Activated naive CD4-positive, alpha-beta T cell treated with anti-CD3 and anti-CD28 coated beads, Interleukin-2, amount 10 ng/mL, durations not matched to agents 7 days and 5 days (primary cell): Measurements from ENCODE around the gene ADAM12.

ENCODE experiments used
- CTCF ChIA-PET: fragments of 350-600 bp; sonication (Branson Sonifier 250); formaldehyde crosslinking; loops from one replicate; lab custom pipeline; 2021; ENCODE audit warnings: antibody characterized with exemption; lab: Charles Lee
- DNase-seq: peaks from one replicate; pipeline ENCODE4 v3.0.0-alpha.2; 2020
- H3K27ac Mint-ChIP-seq: one replicate; pipeline ENCODE4 v1.8.0; 2021; ENCODE audit warnings: mild to moderate bottlenecking, moderate library complexity, mixed read lengths
- H3K27me3 Mint-ChIP-seq: one replicate; pipeline ENCODE4 v1.8.0; 2021; ENCODE audit warnings: mild to moderate bottlenecking, mixed read lengths
- H3K36me3 Mint-ChIP-seq: one replicate; pipeline ENCODE4 v1.8.0; 2021; ENCODE audit warnings: mixed read lengths
- H3K4me1 Mint-ChIP-seq: one replicate; pipeline ENCODE4 v1.8.0; 2021; ENCODE audit warnings: mixed read lengths
- H3K4me3 Mint-ChIP-seq: one replicate; pipeline ENCODE4 v1.8.0; 2021; ENCODE audit warnings: mild to moderate bottlenecking, moderate library complexity, mixed read lengths
- H3K9me3 Mint-ChIP-seq: one replicate; pipeline ENCODE4 v1.8.0; 2021; ENCODE audit warnings: mixed read lengths

Gene ADAM12

DNA sequence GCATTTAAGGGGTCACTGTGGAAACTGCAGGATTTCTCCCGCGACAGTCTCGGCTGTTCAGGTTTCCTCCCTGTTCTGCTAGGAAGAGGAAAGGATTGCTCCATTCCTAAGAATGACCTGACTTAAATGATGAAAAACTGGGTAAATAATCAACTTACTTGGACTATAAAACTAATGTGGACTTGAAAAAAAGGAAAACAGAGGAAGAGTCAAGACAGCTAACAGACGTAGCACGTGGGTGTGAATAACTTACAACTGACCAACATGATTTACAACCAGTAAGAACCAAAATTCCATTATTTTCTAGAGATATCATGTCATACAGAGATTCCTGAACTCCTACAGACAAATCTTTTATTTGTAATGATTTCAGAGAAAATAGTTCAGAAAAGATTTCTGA lies 93.8 kb downstream of the ADAM12 start:
- no peak overlapping the region for H3K27ac Mint-ChIP-seq
- H3K9me3 Mint-ChIP-seq = peaks cover 3% of the 10 kb centered on the region
- CTCF ChIA-PET = no interaction called here
- no peaks in the 10 kb centered on the region for H3K4me1 Mint-ChIP-seq
- DNase-seq = no peak
- no peak overlapping the region for H3K4me3 Mint-ChIP-seq
- H3K36me3 Mint-ChIP-seq = no peaks in the 10 kb centered on the region
- no peaks in the 10 kb centered on the region for H3K27me3 Mint-ChIP-seq

DNA sequence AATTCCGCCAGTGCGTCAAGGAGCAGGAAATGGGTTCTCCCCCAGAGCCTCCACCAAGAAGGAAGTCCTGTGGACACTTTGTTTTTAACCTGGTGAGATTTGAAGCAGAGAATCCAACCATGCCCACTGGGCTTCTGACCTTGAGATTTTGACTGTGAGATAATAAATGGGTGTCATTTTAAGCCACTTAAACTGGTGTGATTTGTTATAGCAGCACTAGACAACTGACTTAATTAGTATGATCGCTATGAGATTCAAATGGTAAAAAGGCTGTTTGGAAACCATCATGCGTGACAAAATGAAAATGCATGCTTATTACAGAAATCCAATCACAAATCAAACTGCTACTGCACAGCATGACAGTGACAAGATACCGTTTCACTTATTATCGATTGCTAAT lies 98.0 kb downstream of the ADAM12 start:
- no peak overlapping the region for H3K27ac Mint-ChIP-seq
- no peaks in the 10 kb centered on the region for H3K27me3 Mint-ChIP-seq
- CTCF ChIA-PET = no interaction called here
- DNase-seq = no peak
- H3K4me3 Mint-ChIP-seq = no peak overlapping the region
- no peaks in the 10 kb centered on the region for H3K36me3 Mint-ChIP-seq
- no peaks in the 10 kb centered on the region for H3K4me1 Mint-ChIP-seq
- peaks cover 5% of the 10 kb centered on the region for H3K9me3 Mint-ChIP-seq

DNA sequence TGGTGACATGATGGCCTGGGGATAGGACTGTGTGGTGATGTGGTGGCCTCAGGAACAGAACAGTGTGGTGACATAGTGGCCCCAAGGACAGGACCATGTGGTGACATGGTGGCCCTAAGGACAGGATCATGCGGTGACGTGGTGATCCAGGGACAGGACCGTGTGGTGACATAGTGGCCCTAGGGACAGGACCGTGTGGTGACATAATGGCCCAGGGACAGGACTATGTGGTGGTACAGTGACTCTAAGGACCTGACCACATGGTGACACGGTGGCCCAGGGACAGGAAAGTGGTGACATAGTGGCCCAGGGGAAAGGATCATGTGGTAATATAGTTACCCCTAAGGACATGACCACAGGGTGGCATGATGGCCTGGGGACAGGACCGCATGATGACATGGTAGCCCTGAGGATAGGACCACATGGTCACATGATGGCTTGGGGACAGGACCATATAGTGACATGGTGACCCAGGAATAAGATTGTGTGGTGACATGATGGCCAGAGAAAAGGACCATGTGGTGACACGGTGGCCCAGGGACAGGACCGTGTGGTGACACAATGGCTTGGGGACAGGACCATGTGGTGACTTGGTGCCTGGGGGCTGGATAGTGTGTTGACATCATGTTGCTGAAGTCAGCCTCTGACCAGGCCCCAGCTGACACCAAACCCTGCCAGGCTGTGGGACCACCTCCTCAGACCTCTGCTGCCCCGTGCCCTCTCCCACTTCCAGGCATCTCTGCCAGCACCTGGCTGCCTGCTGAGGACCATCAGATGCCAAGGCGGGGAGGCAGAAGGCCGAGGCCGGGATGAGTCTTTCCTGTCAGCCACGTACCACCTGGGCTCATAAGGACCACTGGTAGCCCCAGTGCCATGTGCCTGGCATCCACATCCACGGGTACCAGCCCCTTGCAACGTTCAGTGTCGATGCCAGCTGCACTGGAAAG lies 99.5 kb downstream of the ADAM12 start:
- Mint-ChIP-seq H3K4me1 (no peaks in the 10 kb centered on the region), H3K27me3 (no peaks in the 10 kb centered on the region), H3K9me3 (peaks cover 4% of the 10 kb centered on the region), H3K27ac (no peak overlapping the region), H3K4me3 (no peak overlapping the region), H3K36me3 (no peaks in the 10 kb centered on the region)
- no peak for DNase-seq
- CTCF ChIA-PET = no interaction called here

DNA sequence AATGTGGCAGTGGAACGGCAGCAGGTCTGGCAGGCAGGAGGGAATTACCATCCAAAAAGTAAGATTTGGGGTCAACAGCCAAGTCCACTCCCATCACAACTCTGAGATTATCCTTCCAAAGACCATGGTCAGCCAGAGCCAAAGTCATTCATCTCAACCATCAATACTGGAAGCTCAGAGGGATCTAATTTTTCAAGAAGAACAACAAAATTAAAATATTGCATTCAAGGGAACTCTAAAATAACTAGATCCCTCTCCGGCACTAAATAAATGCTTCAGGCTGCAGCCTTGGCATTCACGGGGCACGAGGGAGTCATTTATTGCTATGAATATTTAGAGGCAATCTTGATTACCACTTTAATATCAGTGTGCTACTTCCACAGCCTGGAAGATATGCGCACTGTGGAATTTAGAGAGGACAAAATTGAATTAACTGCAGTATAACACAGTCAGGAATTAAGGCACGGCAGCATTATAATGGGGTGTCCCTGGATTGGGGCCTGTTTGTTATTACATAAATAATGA lies 102.0 kb downstream of the ADAM12 start:
- CTCF ChIA-PET = no interaction called here
- peaks cover 2% of the 10 kb centered on the region for H3K9me3 Mint-ChIP-seq
- no peaks in the 10 kb centered on the region for H3K27me3 Mint-ChIP-seq
- no peak for DNase-seq
- no peak overlapping the region for H3K27ac Mint-ChIP-seq
- no peaks in the 10 kb centered on the region for H3K4me1 Mint-ChIP-seq
- no peaks in the 10 kb centered on the region for H3K36me3 Mint-ChIP-seq
- no peak overlapping the region for H3K4me3 Mint-ChIP-seq

DNA sequence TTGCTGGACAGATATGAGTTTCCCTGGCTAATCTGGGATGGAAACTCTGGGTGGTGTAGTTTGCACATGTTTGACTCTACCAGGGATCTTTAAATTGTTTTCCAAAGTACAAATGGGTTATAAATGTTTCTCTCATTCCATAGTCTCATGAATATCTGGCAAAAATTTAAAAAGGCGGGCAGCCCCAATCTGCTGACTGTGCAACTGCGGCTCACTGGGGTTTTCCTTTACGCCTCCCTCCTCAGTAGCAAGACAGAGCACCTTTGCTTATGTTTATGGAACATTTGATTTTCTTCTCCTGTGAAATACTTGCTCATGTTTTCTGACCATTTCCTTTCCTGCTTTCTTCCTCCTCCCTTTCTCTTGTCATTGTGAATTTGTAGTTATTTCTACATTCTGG lies 105.0 kb downstream of the ADAM12 start:
- H3K9me3 Mint-ChIP-seq = peaks cover 2% of the 10 kb centered on the region
- no peaks in the 10 kb centered on the region for H3K36me3 Mint-ChIP-seq
- H3K4me3 Mint-ChIP-seq = no peak overlapping the region
- no peaks in the 10 kb centered on the region for H3K4me1 Mint-ChIP-seq
- no peak for DNase-seq
- H3K27me3 Mint-ChIP-seq = no peaks in the 10 kb centered on the region
- CTCF ChIA-PET = no interaction called here
- H3K27ac Mint-ChIP-seq = no peak overlapping the region

DNA sequence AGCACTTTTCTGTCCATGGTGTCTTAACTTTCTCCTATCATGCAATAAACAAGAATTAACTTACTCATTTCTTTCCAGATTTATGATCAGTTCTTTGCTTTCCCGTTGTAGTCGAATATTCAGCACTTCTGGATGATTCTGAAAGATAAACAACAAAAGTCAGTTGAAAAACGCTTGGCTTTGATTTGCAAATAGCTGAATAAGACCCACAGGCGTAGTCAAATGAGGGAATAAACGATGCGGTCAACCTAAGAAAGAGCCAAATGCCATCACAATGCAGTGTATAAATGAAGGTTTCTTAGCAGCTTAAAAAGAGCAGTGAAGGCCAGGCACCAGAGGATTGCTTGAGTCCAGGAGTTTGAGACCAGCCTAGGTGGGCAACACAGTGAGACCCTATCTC lies 109.4 kb downstream of the ADAM12 start:
- no peak for DNase-seq
- Mint-ChIP-seq H3K36me3 (no peaks in the 10 kb centered on the region), H3K27me3 (no peaks in the 10 kb centered on the region), H3K9me3 (peaks cover 4% of the 10 kb centered on the region), H3K4me3 (no peak overlapping the region), H3K27ac (no peak overlapping the region), H3K4me1 (no peaks in the 10 kb centered on the region)
- CTCF ChIA-PET = no interaction called here

DNA sequence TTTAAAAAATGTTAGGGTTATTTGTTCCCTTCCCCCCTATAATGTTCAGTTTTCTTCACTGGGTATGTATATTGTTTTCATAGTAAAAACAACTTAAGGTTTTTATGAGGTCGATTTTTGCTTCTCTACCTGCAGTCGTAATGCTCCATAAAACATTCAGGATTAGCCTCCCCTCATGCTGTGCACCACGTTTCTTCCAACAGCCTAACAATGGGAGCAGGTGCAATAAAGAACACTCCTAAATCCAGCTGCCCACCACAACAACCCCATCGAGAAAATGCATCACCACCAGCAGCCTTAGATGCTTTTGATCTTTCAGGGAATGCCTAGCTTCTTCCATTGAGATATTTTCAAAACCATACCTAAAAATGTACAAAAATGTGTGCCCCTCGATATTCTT lies 111.1 kb downstream of the ADAM12 start:
- H3K36me3 Mint-ChIP-seq = no peaks in the 10 kb centered on the region

DNA sequence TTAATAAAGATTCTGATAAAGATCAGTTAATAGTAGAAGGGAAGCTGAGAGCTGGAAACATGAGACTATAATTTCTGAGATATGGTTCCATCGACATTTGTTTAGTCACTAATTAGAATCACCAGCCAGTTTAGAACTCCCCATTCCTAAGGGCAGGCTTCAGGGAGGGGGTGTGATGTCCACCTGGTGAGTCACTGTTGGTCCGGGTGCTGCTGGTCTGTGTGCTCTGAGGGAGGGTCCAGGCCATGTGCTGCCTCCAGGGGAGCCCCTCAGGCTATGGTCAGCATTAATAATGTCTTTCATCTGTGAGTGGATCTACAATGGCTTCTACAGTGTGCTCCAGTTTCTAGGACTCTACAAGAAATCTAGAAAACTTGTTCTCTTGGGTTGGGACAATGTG lies 115.8 kb downstream of the ADAM12 start:
- no peaks in the 10 kb centered on the region for H3K27me3 Mint-ChIP-seq
- H3K4me3 Mint-ChIP-seq = no peak overlapping the region
- CTCF ChIA-PET = no interaction called here

More for the DNA sequence above, 111.1 kb downstream of the ADAM12 start:
- DNase-seq = no peak
- Mint-ChIP-seq H3K4me3 (no peak overlapping the region), H3K9me3 (peaks cover 4% of the 10 kb centered on the region), H3K27me3 (no peaks in the 10 kb centered on the region), H3K4me1 (no peaks in the 10 kb centered on the region), H3K27ac (no peak overlapping the region)
- CTCF ChIA-PET = no interaction called here

DNA sequence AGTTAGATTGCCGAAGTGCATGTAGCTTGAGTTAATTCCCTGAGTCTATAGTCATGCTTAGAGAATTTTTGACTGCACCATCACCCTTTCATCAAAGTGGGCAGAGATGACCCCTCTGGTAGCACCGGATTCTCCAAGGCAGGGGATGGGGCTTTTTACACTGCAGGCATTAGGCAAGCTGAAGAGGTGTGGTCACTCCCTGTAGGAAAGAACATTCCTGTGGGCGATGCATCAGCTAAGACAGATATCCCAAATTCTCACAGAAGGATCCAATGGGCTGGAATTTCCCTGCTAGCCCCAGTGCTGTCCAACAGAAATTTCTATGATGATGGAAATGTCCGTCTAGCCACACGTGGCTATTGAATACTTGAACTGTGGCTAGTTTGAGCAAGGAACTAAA lies 118.2 kb downstream of the ADAM12 start:
- H3K4me1 Mint-ChIP-seq = no peaks in the 10 kb centered on the region
- peaks cover 19% of the 10 kb centered on the region for H3K9me3 Mint-ChIP-seq
- no peak for DNase-seq
- CTCF ChIA-PET = no interaction called here
- no peak overlapping the region for H3K27ac Mint-ChIP-seq
- no peak overlapping the region for H3K4me3 Mint-ChIP-seq
- H3K27me3 Mint-ChIP-seq = no peaks in the 10 kb centered on the region
- H3K36me3 Mint-ChIP-seq = no peaks in the 10 kb centered on the region

More for the DNA sequence above, 115.8 kb downstream of the ADAM12 start:
- no peak for DNase-seq
- Mint-ChIP-seq H3K36me3 (no peaks in the 10 kb centered on the region), H3K9me3 (peaks cover 14% of the 10 kb centered on the region), H3K27ac (no peak overlapping the region), H3K4me1 (no peaks in the 10 kb centered on the region)

DNA sequence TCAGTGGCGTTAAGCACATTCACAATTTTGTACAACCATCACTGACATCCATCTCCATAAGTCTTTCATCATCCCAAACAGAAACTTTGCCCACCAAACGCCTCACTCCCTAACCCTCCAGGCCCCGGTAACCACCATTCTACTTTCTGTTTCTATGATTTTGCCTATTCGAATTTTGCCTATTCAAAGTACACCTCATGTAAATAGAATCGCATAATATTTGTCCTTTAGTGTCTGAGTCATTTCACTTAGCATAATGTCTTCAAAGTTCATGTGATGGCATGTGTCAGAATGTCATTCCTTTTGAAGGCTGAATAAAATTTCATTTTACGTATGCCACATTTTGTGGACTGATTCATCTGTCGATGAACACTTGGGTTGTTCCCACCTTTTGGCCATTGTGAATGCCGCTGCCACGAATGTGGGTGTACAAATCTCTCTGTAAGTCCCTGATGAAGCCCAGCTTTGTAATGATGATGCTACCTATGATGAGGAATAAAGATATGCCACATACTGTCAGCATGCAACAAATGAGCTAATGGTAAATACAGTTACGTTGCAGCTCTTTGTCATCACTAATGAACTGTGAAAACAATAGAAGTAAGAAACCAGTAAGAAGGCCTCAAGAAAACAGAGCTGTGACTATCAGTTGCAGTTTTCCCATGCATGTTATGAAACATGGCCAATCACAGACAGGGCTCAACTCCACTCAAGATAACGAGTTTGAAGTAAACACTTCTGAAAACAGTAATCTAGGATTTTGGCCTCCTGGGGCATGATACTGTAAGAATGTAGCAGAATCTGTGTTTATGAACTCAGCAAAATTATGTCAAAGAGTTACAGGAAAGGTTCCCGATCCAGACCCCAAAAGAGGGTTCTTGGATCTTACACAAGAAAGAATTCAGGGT lies 120.0 kb downstream of the ADAM12 start:
- Mint-ChIP-seq H3K27ac (no peak overlapping the region), H3K36me3 (no peaks in the 10 kb centered on the region), H3K4me3 (no peak overlapping the region), H3K27me3 (no peaks in the 10 kb centered on the region), H3K9me3 (peaks cover 15% of the 10 kb centered on the region), H3K4me1 (no peaks in the 10 kb centered on the region)
- CTCF ChIA-PET = no interaction called here
- no peak for DNase-seq

DNA sequence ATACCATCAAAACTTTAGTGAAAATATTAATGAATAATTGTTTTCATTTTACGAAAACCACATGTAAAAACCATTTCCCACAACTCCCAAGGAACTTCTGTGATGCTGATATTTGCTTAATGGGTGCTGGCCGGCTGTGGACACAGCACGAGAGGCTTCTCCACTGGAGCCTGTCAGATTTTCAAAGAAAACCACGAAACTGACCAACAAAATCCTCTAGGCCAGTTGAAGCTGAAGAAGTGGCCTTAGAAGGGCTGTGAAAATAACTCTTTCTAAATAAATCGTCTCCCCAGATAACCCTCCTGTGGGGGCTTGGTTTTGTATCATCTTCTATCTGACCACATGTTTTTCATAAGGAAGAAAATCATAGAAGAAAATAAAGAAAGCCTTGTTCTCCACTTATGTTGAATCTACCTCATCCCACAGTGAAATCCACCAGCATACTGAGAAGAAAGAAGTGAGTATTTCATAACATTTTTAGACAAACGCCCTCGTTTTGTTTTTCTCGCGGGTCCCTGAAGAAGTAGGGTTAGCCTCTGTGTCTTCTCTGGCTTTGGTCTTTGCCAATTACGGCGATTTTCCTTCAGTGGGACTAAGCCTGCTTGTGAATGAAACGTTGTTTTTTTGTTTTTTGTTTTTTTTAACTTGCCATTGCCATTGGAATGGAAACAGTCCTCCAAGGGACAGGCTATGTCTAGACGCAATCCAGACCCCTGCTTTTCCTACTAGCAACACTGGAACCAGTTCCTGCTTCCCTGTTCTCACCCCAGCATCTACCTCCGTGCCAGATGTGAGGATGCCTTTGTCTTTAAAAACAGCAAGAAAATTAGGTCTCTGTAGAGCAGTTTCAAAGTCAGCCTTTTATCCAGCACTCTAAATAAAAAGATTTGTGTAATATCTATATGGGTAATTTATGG lies 123.9 kb downstream of the ADAM12 start:
- H3K27me3 Mint-ChIP-seq = no peaks in the 10 kb centered on the region
- no peaks in the 10 kb centered on the region for H3K4me1 Mint-ChIP-seq
- CTCF ChIA-PET = no interaction called here
- H3K4me3 Mint-ChIP-seq = no peak overlapping the region
- H3K36me3 Mint-ChIP-seq = no peaks in the 10 kb centered on the region
- peaks cover 11% of the 10 kb centered on the region for H3K9me3 Mint-ChIP-seq
- H3K27ac Mint-ChIP-seq = no peak overlapping the region
- no peak for DNase-seq

DNA sequence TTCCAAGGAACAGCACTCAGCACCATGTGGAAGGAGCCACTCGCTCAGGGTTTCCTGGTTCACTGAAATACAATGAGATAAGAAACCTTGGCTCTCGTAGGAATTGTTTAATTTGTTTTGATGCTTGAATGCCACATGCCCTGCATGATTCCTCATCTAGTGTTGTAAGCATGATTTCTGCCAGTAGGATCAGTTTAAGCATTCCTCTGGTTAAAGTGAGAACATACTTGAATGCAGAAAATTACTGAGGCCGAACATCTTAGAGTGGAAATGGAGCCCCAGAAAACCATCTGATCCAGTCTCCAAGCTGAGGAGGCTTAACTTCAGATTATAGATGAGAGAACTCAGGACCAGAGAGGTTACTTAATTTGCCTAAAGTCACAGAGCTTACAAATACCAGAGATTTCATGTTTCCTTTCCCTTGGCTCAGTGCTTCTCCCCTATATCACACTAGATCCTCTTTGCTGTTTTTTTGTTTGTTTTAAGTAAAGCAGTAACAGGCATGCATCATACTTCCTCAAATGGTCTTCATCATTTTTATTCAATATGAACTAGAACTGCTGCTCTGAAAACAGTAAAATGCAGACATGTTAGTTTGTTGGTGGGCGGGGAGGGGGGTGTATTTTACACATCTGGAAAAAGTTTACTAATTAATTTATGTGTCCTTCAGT lies 125.1 kb downstream of the ADAM12 start:
- Mint-ChIP-seq H3K27me3 (no peaks in the 10 kb centered on the region), H3K4me3 (no peak overlapping the region), H3K27ac (no peak overlapping the region), H3K36me3 (no peaks in the 10 kb centered on the region), H3K9me3 (peaks cover 8% of the 10 kb centered on the region), H3K4me1 (no peaks in the 10 kb centered on the region)
- DNase-seq = no peak
- CTCF ChIA-PET = no interaction called here

DNA sequence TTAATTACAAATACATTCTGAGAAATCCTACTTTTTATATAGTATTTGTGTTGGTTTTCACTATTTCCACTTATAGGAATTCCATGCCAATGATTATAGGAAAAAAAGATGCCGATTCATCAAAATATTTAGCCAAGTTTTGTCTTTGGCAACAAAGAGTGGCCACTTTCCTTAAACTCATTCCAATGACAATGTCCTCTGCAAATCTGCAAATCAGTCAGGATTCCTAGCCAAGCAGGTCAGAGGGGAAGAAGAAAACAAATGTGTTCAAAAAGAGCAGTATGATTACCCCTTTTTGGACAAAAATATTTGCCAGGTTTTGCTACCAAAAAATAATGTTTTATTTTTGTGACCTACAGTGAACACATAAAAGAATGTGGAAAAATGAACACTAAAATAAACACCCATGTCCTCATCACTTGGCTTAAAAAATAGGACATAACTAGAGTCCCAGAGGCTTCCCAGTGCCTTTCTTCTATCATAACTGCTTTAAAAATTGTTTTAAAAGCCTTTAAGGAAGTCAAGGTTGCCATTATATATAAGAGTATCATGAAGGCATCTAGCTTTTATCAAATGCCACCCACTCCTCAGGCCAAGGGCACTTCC lies 125.9 kb downstream of the ADAM12 start:
- Mint-ChIP-seq H3K27ac (no peak overlapping the region), H3K4me1 (no peaks in the 10 kb centered on the region), H3K27me3 (no peaks in the 10 kb centered on the region), H3K9me3 (peaks cover 5% of the 10 kb centered on the region), H3K4me3 (no peak overlapping the region), H3K36me3 (no peaks in the 10 kb centered on the region)
- no peak for DNase-seq
- CTCF ChIA-PET = no interaction called here
